ENCODE results near the gene MXRA8. TPM values are rescaled to one million over a fixed set of nuclear protein-coding genes. Genes with fewer than 3 reads are reported as not detected.

Gene MXRA8
- total RNA-seq, 1 experiment from 2014 or later: 9.6 TPM

DNA sequence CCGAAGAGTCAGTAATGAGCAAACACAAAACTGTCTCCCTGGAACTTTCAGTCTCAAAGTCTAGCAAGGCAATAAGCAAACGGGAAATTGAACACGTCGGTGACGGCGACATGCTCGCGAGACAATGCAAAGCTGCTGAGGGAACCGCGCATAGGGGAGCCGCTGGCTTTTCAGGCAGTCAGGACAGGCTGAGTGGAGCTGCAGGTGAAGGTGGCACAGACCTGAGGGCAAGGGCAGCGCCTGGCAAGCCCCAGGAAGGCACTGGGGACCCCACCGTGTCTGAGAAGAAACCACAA, 38.8 kb downstream of the MXRA8 start:
- Histone ChIP-seq H2BK20ac (ENCODE audit: low read depth, low read length, poor library complexity, severe bottlenecking) (no peak overlapping the region), H3K79me1 (ENCODE audit: insufficient read depth, low read depth, low read length, poor library complexity, severe bottlenecking) (peaks cover 8% of the 10 kb centered on the region), H2BK120ac (ENCODE audit: low read depth, low read length, poor library complexity, severe bottlenecking) (no peak overlapping the region), H3T11ph (ENCODE audit: low read length) (no peak overlapping the region), H3K27ac (ENCODE audit: insufficient read length, low read depth, low read length) (no peak overlapping the region), H3K23me2 (ENCODE audit: insufficient read length, low read depth, low read length, poor library complexity, severe bottlenecking) (peaks cover 4% of the 10 kb centered on the region), H4K20me1 (ENCODE audit: control insufficient read depth, insufficient read depth, insufficient read length) (peaks cover 5% of the 10 kb centered on the region), H3K9me3 (ENCODE audit: control insufficient read depth, low read depth, low read length) (no peaks in the 10 kb centered on the region), H3K56ac (ENCODE audit: insufficient read length, low read depth, low read length) (no peak overlapping the region), H3K18ac (ENCODE audit: insufficient read length, low read depth, low read length) (no peak overlapping the region), H4K8ac (replicated peaks; ENCODE audit: insufficient read length, low read depth, low read length) (no peak overlapping the region), H2BK15ac (ENCODE audit: low read depth, low read length) (no peak overlapping the region), H3K27me3 (ENCODE audit: insufficient read depth, low read length) (no peaks in the 10 kb centered on the region), H2BK12ac (ENCODE audit: insufficient read length, low read depth, low read length) (no peak overlapping the region), H3K4ac (ENCODE audit: low read depth, low read length) (no peak overlapping the region), H3K23ac (ENCODE audit: insufficient read length, low read depth, low read length) (no peak overlapping the region), H4K5ac (ENCODE audit: insufficient read length, low read depth, low read length) (no peak overlapping the region), H2BK5ac (ENCODE audit: insufficient read length, low read length) (no peak overlapping the region), H3K4me2 (ENCODE audit: insufficient read depth, insufficient read length, low read length) (no peak overlapping the region), H2AK5ac (ENCODE audit: insufficient read length, low read length) (no peak overlapping the region), H3K4me1 (ENCODE audit: insufficient read depth, low read length) (no peaks in the 10 kb centered on the region; the same call in 1 of the 2 replicates), H3K14ac (ENCODE audit: insufficient read depth, low read length) (no peak overlapping the region), H4K91ac (ENCODE audit: insufficient read length, low read depth, low read length) (no peak overlapping the region), H3K79me2 (ENCODE audit: insufficient read depth, low read length) (peaks cover 17% of the 10 kb centered on the region; the same call in 1 of the 2 replicates), H3K9ac (ENCODE audit: extremely low read depth, insufficient read length, low read length) (no peak overlapping the region), H2AFZ (ENCODE audit: low read length) (no peak overlapping the region)
- Mint-ChIP-seq H3K27me3 (ENCODE audit: low read depth) (no peaks in the 10 kb centered on the region), H3K9me3 (no peaks in the 10 kb centered on the region), H3K4me1 (peaks cover 10 to 29% of the 10 kb centered on the region in 2 experiments), H3K27ac (no peak overlapping the region), H3K4me3 (no peak overlapping the region), H3K36me3 (ENCODE audit: insufficient read depth in 1 of 3, low read depth in 3 of 3) (peaks cover 16 to 60% (median 50%) of the 10 kb centered on the region in 3 experiments; a peak in 6 of 7 replicates)
- no CpG with 5 or more reads among the region's 13 CpGs for WGBS (ENCODE audit: extremely low coverage, insufficient read length, low lambda C conversion rate)
- TF ChIP-seq, protein P1, sequence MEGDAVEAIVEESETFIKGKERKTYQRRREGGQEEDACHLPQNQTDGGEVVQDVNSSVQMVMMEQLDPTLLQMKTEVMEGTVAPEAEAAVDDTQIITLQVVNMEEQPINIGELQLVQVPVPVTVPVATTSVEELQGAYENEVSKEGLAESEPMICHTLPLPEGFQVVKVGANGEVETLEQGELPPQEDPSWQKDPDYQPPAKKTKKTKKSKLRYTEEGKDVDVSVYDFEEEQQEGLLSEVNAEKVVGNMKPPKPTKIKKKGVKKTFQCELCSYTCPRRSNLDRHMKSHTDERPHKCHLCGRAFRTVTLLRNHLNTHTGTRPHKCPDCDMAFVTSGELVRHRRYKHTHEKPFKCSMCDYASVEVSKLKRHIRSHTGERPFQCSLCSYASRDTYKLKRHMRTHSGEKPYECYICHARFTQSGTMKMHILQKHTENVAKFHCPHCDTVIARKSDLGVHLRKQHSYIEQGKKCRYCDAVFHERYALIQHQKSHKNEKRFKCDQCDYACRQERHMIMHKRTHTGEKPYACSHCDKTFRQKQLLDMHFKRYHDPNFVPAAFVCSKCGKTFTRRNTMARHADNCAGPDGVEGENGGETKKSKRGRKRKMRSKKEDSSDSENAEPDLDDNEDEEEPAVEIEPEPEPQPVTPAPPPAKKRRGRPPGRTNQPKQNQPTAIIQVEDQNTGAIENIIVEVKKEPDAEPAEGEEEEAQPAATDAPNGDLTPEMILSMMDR (conservative IDR thresholded peaks at IDR 0.05): no peak
- DNase-seq: no peak

All from H9 (cell line).